PC-3 (cell line): ENCODE results near the gene CUTC. TPM values are rescaled to one million over a fixed set of nuclear protein-coding genes. Genes with fewer than 3 reads are reported as not detected.
A peak's percentile ranks its signal among the peaks of the same experiment; 100 is the strongest.
"Not testable (repeated sequence)": the region's sequence is repeated elsewhere in the genome, so short reads cannot be mapped to it uniquely, and the experiment has no call there.

Experiments used
- ATAC-seq: fragments of 200-7000 bp; cut with Tn5 transposase; 2 replicates; pipeline ENCODE4 v1.9.1; 2020; ENCODE audit warnings: mild to moderate bottlenecking, moderate library complexity
- BruUV-seq: library from RNA; stranded (reverse); fragments of 400-500 nt; replicated peaks from 2 replicates; lab custom pipeline; 2021; lab: Mats Ljungman, UMichigan
- CTCF ChIA-PET: fragments of 300-600 bp; sonication (Branson Sonifier 250); formaldehyde crosslinking; loops from one replicate; lab custom pipeline; 2022; ENCODE audit warnings: antibody characterized with exemption; lab: Charles Lee
- POLR2A ChIA-PET: fragments of 300-600 bp; sonication (Branson Sonifier 250); formaldehyde crosslinking; loops from one replicate; lab custom pipeline; 2022; ENCODE audit warnings: antibody characterized with exemption; ENCODE audit not compliant: unreplicated experiment; lab: Charles Lee
- DNase-seq: peaks from one replicate; pipeline ENCODE4 v3.0.0-alpha.2; 2015
- H2AFZ ChIP-seq: fragments of 300-600 bp; sonication (generic); 2 replicates; pipeline ENCODE4 v1.6.0; 2016; ENCODE audit warnings: antibody characterized with exemption, low read length
- H3F3A ChIP-seq: fragments of 300-600 bp; sonication (generic); one replicate; pipeline ENCODE4 v1.6.0; 2017; ENCODE audit warnings: antibody characterized with exemption, low read length, control low read depth, mild to moderate bottlenecking; ENCODE audit not compliant: unreplicated experiment
- H3K27ac ChIP-seq: fragments of 300-600 bp; sonication (generic); 2 replicates; pipeline ENCODE4 v1.5.1; 2016; ENCODE audit warnings: mild to moderate bottlenecking, low read length
- H3K27me3 ChIP-seq: fragments of 300-600 bp; sonication (generic); 2 replicates; pipeline ENCODE4 v1.6.1; 2016; ENCODE audit warnings: low read length, mixed read lengths
- H3K36me3 ChIP-seq: fragments of 300-600 bp; sonication (generic); 2 replicates; pipeline ENCODE4 v1.6.1; 2016; ENCODE audit warnings: low read depth, mixed run types, low read length, mixed read lengths
- H3K4me1 ChIP-seq: fragments of 300-600 bp; sonication (generic); 2 replicates; pipeline ENCODE4 v1.5.1; 2016; ENCODE audit warnings: low read length; ENCODE audit not compliant: insufficient read depth
- H3K4me2 ChIP-seq: fragments of 300-600 bp; sonication (generic); 2 replicates; pipeline ENCODE4 v1.6.0; 2016; ENCODE audit warnings: low read length
- H3K4me3 ChIP-seq: fragments of 300-600 bp; sonication (generic); 2 replicates; pipeline ENCODE4 v1.5.1; 2016; ENCODE audit warnings: mild to moderate bottlenecking, low read length, mixed read lengths
- H3K79me2 ChIP-seq: fragments of 300-600 bp; sonication (generic); 2 replicates; pipeline ENCODE4 v1.6.1; 2017; ENCODE audit warnings: low read length, mixed read lengths
- H3K9ac ChIP-seq: fragments of 300-600 bp; sonication (generic); 2 replicates; pipeline ENCODE4 v1.6.0; 2016; ENCODE audit warnings: mild to moderate bottlenecking, low read length
- H3K9me2 ChIP-seq: fragments of 300-600 bp; sonication (generic); replicated peaks from 2 replicates; pipeline ENCODE4 v1.6.1; 2016; ENCODE audit warnings: mixed run types, low read length, mixed read lengths
- H3K9me3 ChIP-seq: fragments of 300-600 bp; sonication (generic); 2 replicates; pipeline ENCODE4 v1.6.1; 2016; ENCODE audit warnings: low read length, mixed read lengths
- H4K20me1 ChIP-seq: fragments of 300-600 bp; sonication (generic); 2 replicates; pipeline ENCODE4 v1.6.1; 2016; ENCODE audit warnings: low read length, mixed read lengths
- CTCF ChIP-seq: fragments of 300-600 bp; sonication (generic); conservative IDR thresholded peaks from 2 replicates; pipeline ENCODE4 v1.5.1; 2017; ENCODE audit warnings: antibody characterized with exemption, low read depth, mild to moderate bottlenecking, low read length
- EZH2 ChIP-seq: fragments of 300-600 bp; sonication (generic); IDR thresholded peaks from one replicate; pipeline ENCODE4 v1.6.1; 2017; ENCODE audit warnings: antibody characterized with exemption, mild to moderate bottlenecking, low read length; ENCODE audit not compliant: unreplicated experiment
- EZH2phosphoT487 ChIP-seq: fragments of 300-600 bp; sonication (generic); IDR thresholded peaks from 2 replicates; pipeline ENCODE4 v1.6.1; 2018; ENCODE audit warnings: mild to moderate bottlenecking, antibody characterized with exemption, low read length, borderline replicate concordance
- intact Hi-C: fragments of 100-400 bp; cut with micrococcal nuclease; formaldehyde crosslinking; loops from 2 replicates; pipeline ENCODE4 v1.9.0; 2023
- total RNA-seq: library from RNA; depleted of rRNA; stranded (reverse); fragments of >200 nt; gene quantifications from 2 replicates; pipeline ENCODE4 v1.2.3, GENCODE V29; 2014

The CUTC gene
- total RNA-seq, 1 experiment from 2014 or later: 10.2 TPM

GRCh38 chr10:99742701-99743100 lies 10.7 kb downstream of the CUTC start:
- Histone ChIP-seq H3K9ac (no peak overlapping the region), H3K4me2 (0 out of 2 replicates have a peak overlapping the region, but pooled peaks have one; percentile 28), H3K27me3 (no peaks in the 10 kb centered on the region), H3K79me2 (no peaks in the 10 kb centered on the region), H2AFZ (no peak overlapping the region), H3F3A (no peaks in the 10 kb centered on the region), H4K20me1 (no peaks in the 10 kb centered on the region), H3K36me3 (peaks cover 56% of the 10 kb centered on the region), H3K4me3 (no peak overlapping the region), H3K4me1 (peaks cover 22% of the 10 kb centered on the region), H3K27ac (no peak overlapping the region), H3K9me3 (0 out of 2 replicates have a peak, but pooled peaks cover 3% of the 10 kb centered on the region), H3K9me2 (no peaks in the 10 kb centered on the region)
- TF ChIP-seq EZH2: no peak
- no peak for TF ChIP-seq CTCF
- no peak for TF ChIP-seq EZH2phosphoT487
- intact Hi-C loops: loop anchor here (5.0 kb wide), 1 partner anchor 35 kb away; no protein-coding TSS in a partner anchor
- DNase-seq: peak; percentile 46
- ChIA-PET CTCF (interaction anchor here (0.6 to 0.7 kb wide), 2 partner anchors 76 to 351 kb away, joined by 9 to 10 read pairs; no protein-coding TSS in a partner anchor), POLR2A (interaction anchor here (0.7 kb wide), 1 partner anchor 532 kb away, joined by 8 read pairs; no protein-coding TSS in a partner anchor)
- ATAC-seq: peak; percentile 43; the same call in 1 of the 2 replicates
- no TSS peak for BruUV-seq

- Histone ChIP-seq H3F3A (no peaks in the 10 kb centered on the region), H3K27ac (no peak overlapping the region), H3K9ac (no peak overlapping the region), H3K27me3 (no peaks in the 10 kb centered on the region), H3K4me1 (peaks cover 22% of the 10 kb centered on the region), H2AFZ (no peak overlapping the region), H3K4me2 (no peak overlapping the region), H3K4me3 (no peak overlapping the region), H3K9me2 (no peaks in the 10 kb centered on the region), H3K36me3 (peaks cover 56% of the 10 kb centered on the region), H4K20me1 (no peaks in the 10 kb centered on the region), H3K79me2 (no peaks in the 10 kb centered on the region), H3K9me3 (0 out of 2 replicates have a peak, but pooled peaks cover 3% of the 10 kb centered on the region)
- ATAC-seq (peak; percentile 45; the same call in 1 of the 2 replicates), DNase-seq (peak; percentile 9)
- BruUV-seq: no TSS peak
- TF ChIP-seq CTCF (no peak), EZH2 (no peak), EZH2phosphoT487 (no peak)
- intact Hi-C loops: loop anchor here (5.0 kb wide), 1 partner anchor 33 kb away; no protein-coding TSS in a partner anchor
- POLR2A ChIA-PET: interaction anchor here (0.6 kb wide), 1 partner anchor 82 kb away, joined by 3 read pairs; no protein-coding TSS in a partner anchor
- CTCF ChIA-PET: interaction anchor here (0.6 to 1.0 kb wide), 2 partner anchors 82 to 102 kb away, joined by 3 read pairs; no protein-coding TSS in a partner anchor
These were observed 11.8 kb downstream of the CUTC start for GRCh38 chr10:99743841-99744240.

- DNase-seq, H3K9me2 ChIP-seq, H4K20me1 ChIP-seq, H3K4me2 ChIP-seq, H3K79me2 ChIP-seq, H3K9me3 ChIP-seq, intact Hi-C loops, H3F3A ChIP-seq, CTCF ChIA-PET, H2AFZ ChIP-seq, BruUV-seq, H3K9ac ChIP-seq, H3K27ac ChIP-seq, H3K4me3 ChIP-seq, H3K27me3 ChIP-seq, ATAC-seq, POLR2A ChIA-PET: not testable (repeated sequence)
- H3K4me1 ChIP-seq: peaks cover 22% of the 10 kb centered on the region
- peaks cover 34% of the 10 kb centered on the region for H3K36me3 ChIP-seq
These were observed 14.1 kb downstream of the CUTC start for GRCh38 chr10:99746166-99746565.
